Stomach (tissue), 4 donors: ENCODE results near the gene IAH1.

Experiments used
- CTCF ChIP-seq, 7 experiments: fragments of 450-650 bp in 4 of 7; fragments of 200-600 bp in 3 of 7; sonication (generic) in 3 of 7; IDR thresholded peaks; one replicate each; pipeline ENCODE4 v1.5.1; 2016 to 2019; ENCODE audit warnings: antibody characterized with exemption in 7 of 7, control low read depth in 2 of 7, mild to moderate bottlenecking in 1 of 7
- EP300 ChIP-seq: sonication (generic); formaldehyde crosslinking; IDR thresholded peaks from one replicate; pipeline ENCODE4 v1.6.1; 2017; ENCODE audit warnings: antibody characterized with exemption
- POLR2A ChIP-seq, 4 donors: fragments of 450-650 bp; IDR thresholded peaks; one replicate each; pipeline ENCODE4 v1.6.1; 2016; ENCODE audit warnings: antibody characterized with exemption in 4 of 4, control low read depth in 2 of 4, mild to moderate bottlenecking in 1 of 4, moderate library complexity in 1 of 4
- POLR2AphosphoS5 ChIP-seq, 3 donors: sonication (generic); formaldehyde crosslinking; IDR thresholded peaks; one replicate each; pipeline ENCODE4 v1.6.1; 2016; ENCODE audit warnings: antibody characterized with exemption in 3 of 3

GRCh38 chr2:9474361-9475057 is at the start of gene IAH1:
- peak in 2 of 3 donors; percentile 16 to 52 for TF ChIP-seq POLR2AphosphoS5 (IDR thresholded peaks at IDR 0.05)
- TF ChIP-seq CTCF (IDR thresholded peaks at IDR 0.05), result no peak
- no peak for TF ChIP-seq POLR2A (IDR thresholded peaks at IDR 0.05)
- no peak for TF ChIP-seq EP300
